Measurements from ENCODE around the gene KAT6B.

KAT6B gene

DNA sequence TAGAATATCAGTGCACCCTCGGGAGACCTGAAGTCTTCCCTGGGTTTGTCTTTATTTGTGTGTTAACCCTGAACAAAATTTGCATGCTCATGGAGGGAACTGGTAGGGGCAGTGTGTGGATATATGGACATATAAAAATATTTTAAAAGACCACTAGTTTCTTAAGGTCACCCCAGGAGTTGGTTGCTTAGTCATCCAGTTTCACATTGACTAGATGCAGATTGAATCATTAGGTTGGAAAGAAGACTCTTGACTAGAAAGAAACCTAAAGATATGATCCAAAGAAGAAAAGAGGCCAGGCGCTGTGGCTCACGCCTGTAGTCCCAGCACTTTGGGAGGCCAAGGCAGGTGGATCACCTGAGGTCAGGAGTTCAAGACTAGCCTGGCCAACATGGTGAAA, 137.1 kb downstream of the KAT6B start:
- Histone ChIP-seq H3K27me3 (ENCODE audit: control insufficient read depth in 3 of 3, insufficient read depth in 3 of 3, low read depth in 1 of 3, low read length in 3 of 3) (no peaks in the 10 kb centered on the region), H3K4me3 (ENCODE audit: low read length in 2 of 2) (no peak overlapping the region), H2AFZ (ENCODE audit: low read length) (no peak overlapping the region), H3K23ac (ENCODE audit: low read depth, low read length, poor library complexity) (no peak overlapping the region), H2BK15ac (ENCODE audit: low read length) (no peak overlapping the region), H3K79me1 (ENCODE audit: low read depth, low read length) (no peaks in the 10 kb centered on the region), H3K4me2 (ENCODE audit: insufficient read depth, low read length, poor library complexity, severe bottlenecking) (no peak overlapping the region), H3K9me3 (replicated peaks in 1 of 2; ENCODE audit: control insufficient read depth in 2 of 2, insufficient read depth in 1 of 2, low read depth in 1 of 2, low read length in 2 of 2) (peaks cover 0 to 4% of the 10 kb centered on the region in 2 donors), H3K18ac (ENCODE audit: low read length) (no peak overlapping the region), H2BK5ac (ENCODE audit: low read length) (no peak overlapping the region), H3K27ac (replicated peaks; ENCODE audit: low read length) (no peak overlapping the region), H4K8ac (ENCODE audit: low read depth, low read length) (no peak overlapping the region), H2AK5ac (ENCODE audit: low read depth, low read length) (no peak overlapping the region), H3K9ac (ENCODE audit: low read depth, low read length, poor library complexity) (no peak overlapping the region), H4K91ac (ENCODE audit: low read depth, low read length, poor library complexity) (no peak overlapping the region), H3K4ac (ENCODE audit: low read length) (no peak overlapping the region), H2BK12ac (ENCODE audit: low read length) (no peak overlapping the region), H3K14ac (ENCODE audit: low read length) (no peak overlapping the region), H2BK120ac (ENCODE audit: low read depth, low read length) (no peak overlapping the region), H3K36me3 (replicated peaks in 1 of 2; ENCODE audit: control insufficient read depth in 2 of 2, insufficient read depth in 2 of 2, low read length in 2 of 2) (no peaks in the 10 kb centered on the region), H3K4me1 (ENCODE audit: control insufficient read depth in 2 of 2, insufficient read depth in 1 of 2, low read depth in 1 of 2, low read length in 2 of 2) (peaks cover 3 to 10% of the 10 kb centered on the region in 2 donors)
- DNase-seq (ENCODE audit: low spot score) = no peak
- no CpG with 5 or more reads among the region's 3 CpGs for WGBS, 2 donors (ENCODE audit: extremely low coverage in 2 of 2, insufficient read length in 2 of 2, insufficient replicate concordance in 1 of 2)

DNA sequence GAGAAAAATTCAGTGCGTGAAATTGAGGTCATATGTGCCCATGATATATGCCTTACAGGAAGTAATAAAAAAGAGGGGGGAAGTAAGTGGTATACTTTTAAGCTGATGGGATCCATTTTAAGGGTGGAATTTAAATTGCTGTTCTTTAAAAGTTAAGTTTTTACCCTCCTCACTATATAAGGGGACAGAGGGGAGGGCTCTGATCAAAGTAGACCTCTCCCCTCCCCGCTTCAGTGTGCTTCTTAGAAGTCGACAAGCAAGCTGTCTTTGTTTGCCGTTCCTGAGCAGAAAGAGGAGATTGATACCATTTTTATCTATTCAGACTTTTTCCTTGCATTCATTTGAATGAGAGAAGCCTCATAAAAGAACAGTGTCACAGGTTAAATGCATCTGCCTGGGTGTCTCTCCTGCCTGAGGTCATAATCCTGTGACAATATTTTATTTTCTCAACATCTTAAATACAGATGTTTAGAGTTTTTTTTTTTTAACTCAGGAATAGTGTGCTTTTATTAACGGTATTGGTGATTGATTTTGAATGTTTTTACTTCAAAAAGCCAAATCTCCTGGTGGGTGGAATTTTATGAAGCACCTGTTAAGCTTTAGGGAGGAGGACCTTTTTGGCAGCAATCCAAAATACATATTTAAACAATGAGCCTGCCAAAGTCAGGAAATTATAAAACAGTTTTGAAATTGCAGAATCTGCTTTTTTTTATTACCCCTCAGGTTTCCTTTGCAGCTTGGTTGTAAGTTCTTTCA, 141.7 kb downstream of the KAT6B start:
- WGBS, 2 donors (ENCODE audit: extremely low coverage in 2 of 2, insufficient read length in 2 of 2, insufficient replicate concordance in 1 of 2) = no CpG with 5 or more reads among the region's 5 CpGs
- Histone ChIP-seq H3K18ac (ENCODE audit: low read length) (no peak overlapping the region), H3K4me3 (ENCODE audit: low read length in 2 of 2) (no peak overlapping the region), H3K9me3 (replicated peaks in 1 of 2; ENCODE audit: control insufficient read depth in 2 of 2, insufficient read depth in 1 of 2, low read depth in 1 of 2, low read length in 2 of 2) (peaks cover 0 to 4% of the 10 kb centered on the region in 2 donors), H3K4ac (ENCODE audit: low read length) (no peak overlapping the region), H3K27me3 (ENCODE audit: control insufficient read depth in 3 of 3, insufficient read depth in 3 of 3, low read depth in 1 of 3, low read length in 3 of 3) (no peaks in the 10 kb centered on the region), H3K9ac (ENCODE audit: low read depth, low read length, poor library complexity) (no peak overlapping the region), H4K8ac (ENCODE audit: low read depth, low read length) (no peak overlapping the region), H2BK12ac (ENCODE audit: low read length) (no peak overlapping the region), H3K4me2 (ENCODE audit: insufficient read depth, low read length, poor library complexity, severe bottlenecking) (no peak overlapping the region), H3K4me1 (ENCODE audit: control insufficient read depth in 2 of 2, insufficient read depth in 1 of 2, low read depth in 1 of 2, low read length in 2 of 2) (peaks cover 2 to 20% of the 10 kb centered on the region in 2 donors), H3K27ac (replicated peaks; ENCODE audit: low read length) (no peak overlapping the region), H2AK5ac (ENCODE audit: low read depth, low read length) (no peak overlapping the region), H2AFZ (ENCODE audit: low read length) (no peak overlapping the region), H3K14ac (ENCODE audit: low read length) (no peak overlapping the region), H2BK15ac (ENCODE audit: low read length) (no peak overlapping the region), H4K91ac (ENCODE audit: low read depth, low read length, poor library complexity) (no peak overlapping the region), H3K23ac (ENCODE audit: low read depth, low read length, poor library complexity) (no peak overlapping the region), H2BK120ac (ENCODE audit: low read depth, low read length) (no peak overlapping the region), H2BK5ac (ENCODE audit: low read length) (no peak overlapping the region), H3K79me1 (ENCODE audit: low read depth, low read length) (peaks cover 2% of the 10 kb centered on the region), H3K36me3 (replicated peaks in 1 of 2; ENCODE audit: control insufficient read depth in 2 of 2, insufficient read depth in 2 of 2, low read length in 2 of 2) (no peaks in the 10 kb centered on the region)
- DNase-seq (ENCODE audit: low spot score) = no peak

DNA sequence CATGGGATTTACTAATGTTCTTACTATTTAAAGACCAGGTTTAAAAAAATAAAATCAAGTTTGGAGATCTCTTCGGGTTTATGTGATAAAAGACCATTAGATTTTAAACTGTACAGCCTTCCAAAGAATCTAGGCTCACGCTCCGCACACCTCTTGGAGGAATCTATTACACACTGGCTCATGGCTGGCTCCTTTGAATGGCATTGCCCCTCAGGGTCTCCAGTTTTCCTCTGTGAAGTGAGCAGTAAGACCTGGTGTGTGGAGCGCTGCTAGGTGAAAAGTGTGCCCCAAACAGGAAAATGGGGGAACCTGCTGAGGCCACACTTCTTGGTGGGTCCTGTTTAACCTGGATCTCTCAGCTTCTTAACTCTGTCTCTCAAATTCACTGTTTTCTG, 142.3 kb downstream of the KAT6B start:
- Histone ChIP-seq H3K4me3 (ENCODE audit: low read length in 2 of 2) (no peak overlapping the region), H3K14ac (ENCODE audit: low read length) (no peak overlapping the region), H3K36me3 (replicated peaks in 1 of 2; ENCODE audit: control insufficient read depth in 2 of 2, insufficient read depth in 2 of 2, low read length in 2 of 2) (no peaks in the 10 kb centered on the region), H4K8ac (ENCODE audit: low read depth, low read length) (no peak overlapping the region), H4K91ac (ENCODE audit: low read depth, low read length, poor library complexity) (no peak overlapping the region), H3K27ac (replicated peaks; ENCODE audit: low read length) (no peak overlapping the region), H2AK5ac (ENCODE audit: low read depth, low read length) (no peak overlapping the region), H2BK120ac (ENCODE audit: low read depth, low read length) (no peak overlapping the region), H3K23ac (ENCODE audit: low read depth, low read length, poor library complexity) (no peak overlapping the region), H3K4ac (ENCODE audit: low read length) (no peak overlapping the region), H3K4me2 (ENCODE audit: insufficient read depth, low read length, poor library complexity, severe bottlenecking) (no peak overlapping the region), H3K9me3 (replicated peaks in 1 of 2; ENCODE audit: control insufficient read depth in 2 of 2, insufficient read depth in 1 of 2, low read depth in 1 of 2, low read length in 2 of 2) (peaks cover 0 to 4% of the 10 kb centered on the region in 2 donors), H2AFZ (ENCODE audit: low read length) (no peak overlapping the region), H2BK12ac (ENCODE audit: low read length) (no peak overlapping the region), H2BK15ac (ENCODE audit: low read length) (no peak overlapping the region), H3K9ac (ENCODE audit: low read depth, low read length, poor library complexity) (no peak overlapping the region), H2BK5ac (ENCODE audit: low read length) (no peak overlapping the region), H3K4me1 (ENCODE audit: control insufficient read depth in 2 of 2, insufficient read depth in 1 of 2, low read depth in 1 of 2, low read length in 2 of 2) (peaks cover 2 to 20% of the 10 kb centered on the region in 2 donors), H3K79me1 (ENCODE audit: low read depth, low read length) (peaks cover 2% of the 10 kb centered on the region), H3K27me3 (ENCODE audit: control insufficient read depth in 3 of 3, insufficient read depth in 3 of 3, low read depth in 1 of 3, low read length in 3 of 3) (no peaks in the 10 kb centered on the region), H3K18ac (ENCODE audit: low read length) (no peak overlapping the region)
- no CpG with 5 or more reads among the region's 4 CpGs for WGBS, 2 donors (ENCODE audit: extremely low coverage in 2 of 2, insufficient read length in 2 of 2, insufficient replicate concordance in 1 of 2)
- DNase-seq (ENCODE audit: low spot score) = no peak

DNA sequence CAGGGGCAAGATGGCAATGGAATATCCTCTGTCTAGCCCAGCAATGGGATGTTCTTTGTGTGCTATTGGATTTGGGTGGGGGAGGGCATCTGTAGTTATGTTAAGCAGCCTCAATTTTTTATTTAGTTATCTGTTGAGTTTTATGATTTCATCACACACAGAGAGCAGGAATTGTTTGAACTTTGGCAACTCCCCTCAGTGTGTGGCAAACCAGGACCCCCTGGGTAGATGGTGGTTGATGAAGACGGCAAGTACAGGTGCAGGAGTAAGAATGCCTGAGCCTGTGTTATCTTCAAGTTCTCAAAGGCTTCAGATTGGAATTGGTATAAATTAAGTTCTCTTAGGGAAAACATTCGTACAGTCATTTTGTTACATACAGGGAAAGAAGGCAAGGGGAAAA, 142.7 kb downstream of the KAT6B start:
- H2BK5ac ChIP-seq (ENCODE audit: low read length) = no peak overlapping the region
- no peak overlapping the region for H3K23ac ChIP-seq (ENCODE audit: low read depth, low read length, poor library complexity)
- no peak overlapping the region for H3K9ac ChIP-seq (ENCODE audit: low read depth, low read length, poor library complexity)
- H2AK5ac ChIP-seq (ENCODE audit: low read depth, low read length) = no peak overlapping the region
- no peak for DNase-seq (ENCODE audit: low spot score)
- no peak overlapping the region for H4K91ac ChIP-seq (ENCODE audit: low read depth, low read length, poor library complexity)
- H3K27ac ChIP-seq (replicated peaks; ENCODE audit: low read length) = no peak overlapping the region
- no peak overlapping the region for H3K4ac ChIP-seq (ENCODE audit: low read length)
- H3K27me3 ChIP-seq (ENCODE audit: control insufficient read depth in 3 of 3, insufficient read depth in 3 of 3, low read depth in 1 of 3, low read length in 3 of 3) = no peaks in the 10 kb centered on the region
- H2BK12ac ChIP-seq (ENCODE audit: low read length) = no peak overlapping the region
- no peaks in the 10 kb centered on the region for H3K36me3 ChIP-seq (replicated peaks in 1 of 2; ENCODE audit: control insufficient read depth in 2 of 2, insufficient read depth in 2 of 2, low read length in 2 of 2)
- no peak overlapping the region for H4K8ac ChIP-seq (ENCODE audit: low read depth, low read length)
- no peak overlapping the region for H3K4me3 ChIP-seq (ENCODE audit: low read length in 2 of 2)
- no peak overlapping the region for H2BK120ac ChIP-seq (ENCODE audit: low read depth, low read length)
- H3K79me1 ChIP-seq (ENCODE audit: low read depth, low read length) = peaks cover 2% of the 10 kb centered on the region
- H3K14ac ChIP-seq (ENCODE audit: low read length) = no peak overlapping the region
- H3K18ac ChIP-seq (ENCODE audit: low read length) = no peak overlapping the region
- H2AFZ ChIP-seq (ENCODE audit: low read length) = no peak overlapping the region
- WGBS, 2 donors (ENCODE audit: extremely low coverage in 2 of 2, insufficient read length in 2 of 2, insufficient replicate concordance in 1 of 2) = no CpG with 5 or more reads among the region's 2 CpGs
- H3K4me1 ChIP-seq (ENCODE audit: control insufficient read depth in 2 of 2, insufficient read depth in 1 of 2, low read depth in 1 of 2, low read length in 2 of 2) = peaks cover 2 to 20% of the 10 kb centered on the region in 2 donors
- H3K4me2 ChIP-seq (ENCODE audit: insufficient read depth, low read length, poor library complexity, severe bottlenecking) = no peak overlapping the region
- no peak overlapping the region for H2BK15ac ChIP-seq (ENCODE audit: low read length)
- peaks cover 0 to 4% of the 10 kb centered on the region in 2 donors for H3K9me3 ChIP-seq (replicated peaks in 1 of 2; ENCODE audit: control insufficient read depth in 2 of 2, insufficient read depth in 1 of 2, low read depth in 1 of 2, low read length in 2 of 2)
